Osteoblast (primary cell): Measurements from ENCODE around the gene CCDC107. TPM values are rescaled to one million over a fixed set of nuclear protein-coding genes. Genes with fewer than 3 reads are reported as not detected.

Experiments used
- DNase-seq: peaks from one replicate; pipeline ENCODE4 v3.0.0; 2011; ENCODE audit warnings: low spot score, mixed read lengths; ENCODE audit not compliant: insufficient read length; ENCODE audit errors: missing footprints
- H2AFZ ChIP-seq: 2 replicates; pipeline ENCODE4 v1.6.0; 2011; ENCODE audit warnings: mild to moderate bottlenecking, low read length
- H3K27ac ChIP-seq: 2 replicates; pipeline ENCODE4 v1.5.1; 2011; ENCODE audit warnings: mild to moderate bottlenecking, low read depth, low read length, moderate library complexity
- H3K27me3 ChIP-seq: 2 replicates; pipeline ENCODE4 v1.6.0; 2012; ENCODE audit warnings: mild to moderate bottlenecking, control low read depth, inconsistent platforms, low read length, moderate library complexity; ENCODE audit not compliant: insufficient read depth
- H3K36me3 ChIP-seq: 2 replicates; pipeline ENCODE4 v1.5.1; 2011; ENCODE audit warnings: mild to moderate bottlenecking, low read length, control low read depth, moderate library complexity; ENCODE audit not compliant: insufficient read depth
- H3K4me1 ChIP-seq: 2 replicates; pipeline ENCODE4 v1.5.1; 2011; ENCODE audit warnings: mild to moderate bottlenecking, low read length, control low read depth, moderate library complexity; ENCODE audit not compliant: insufficient read depth
- H3K4me2 ChIP-seq: 2 replicates; pipeline ENCODE4 v1.6.0; 2011; ENCODE audit warnings: mild to moderate bottlenecking, low read length; ENCODE audit not compliant: insufficient read depth
- H3K4me3 ChIP-seq: fragments of 200-600 bp; sonication (generic); 3 replicates; pipeline ENCODE4 v1.5.1; 2012; ENCODE audit warnings: mild to moderate bottlenecking, low read length, inconsistent platforms; ENCODE audit not compliant: insufficient read depth
- H3K79me2 ChIP-seq: 2 replicates; pipeline ENCODE4 v1.6.0; 2012; ENCODE audit warnings: mild to moderate bottlenecking, low read length, control low read depth, inconsistent platforms; ENCODE audit not compliant: insufficient read depth
- H3K9me3 ChIP-seq: 2 replicates; pipeline ENCODE4 v1.5.1; 2011; ENCODE audit warnings: low read depth, low read length, control low read depth
- H4K20me1 ChIP-seq: 2 replicates; pipeline ENCODE4 v1.6.0; 2012; ENCODE audit warnings: mild to moderate bottlenecking, low read length, control low read depth; ENCODE audit not compliant: insufficient read depth
- total RNA-seq: library from RNA; depleted of rRNA; stranded (reverse); fragments of >200 nt; gene quantifications from 2 replicates; pipeline ENCODE4 v1.2.3, GENCODE V29; 2012
- TF ChIP-seq, protein P1 (sequence below): IDR thresholded peaks from 2 replicates; pipeline ENCODE4 v1.5.1; 2011; ENCODE audit warnings: mild to moderate bottlenecking, low read depth, low read length, moderate library complexity; ENCODE audit errors: extremely low read depth

CCDC107 gene
- total RNA-seq, 1 donor = 15.6 TPM

DNA sequence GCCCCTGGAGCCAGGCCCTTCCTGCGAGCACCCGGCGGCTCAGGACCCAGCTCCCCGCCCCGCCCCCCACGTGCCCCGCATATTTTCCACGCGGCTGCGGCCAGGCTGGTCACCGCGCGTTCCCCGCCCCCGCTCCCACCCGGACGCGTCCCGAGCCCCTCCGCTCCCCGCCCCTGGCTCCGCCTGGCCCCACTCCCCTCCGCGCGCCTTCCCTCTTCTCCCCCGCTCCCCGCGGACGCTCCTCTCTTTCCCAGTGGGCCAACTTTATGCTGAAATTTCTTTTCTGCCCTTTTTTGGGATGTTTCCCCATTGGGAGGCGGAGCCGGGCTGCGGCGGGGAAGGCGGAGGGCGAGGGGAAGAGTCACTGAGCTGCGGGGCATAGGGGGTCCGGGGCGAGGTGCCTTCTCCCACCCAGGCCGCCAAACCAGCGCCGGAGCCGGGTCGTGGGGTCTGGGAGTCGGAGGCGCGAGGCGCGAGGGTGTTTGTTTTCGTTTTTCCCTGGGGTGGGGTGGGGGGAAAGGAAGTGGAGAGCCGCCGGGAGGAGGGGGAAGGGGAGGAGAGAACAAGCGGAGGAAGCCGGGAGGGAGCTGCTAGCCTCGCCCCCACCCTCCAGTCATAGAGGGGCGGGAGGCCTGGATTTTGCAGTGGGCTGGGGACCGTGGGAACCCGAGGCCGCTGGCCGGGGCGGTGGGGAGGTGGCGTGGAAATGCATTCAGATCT lies 32.7 kb downstream of the CCDC107 start:
- H3K4me1 ChIP-seq = peaks cover 40% of the 10 kb centered on the region
- H3K79me2 ChIP-seq = peaks cover 38% of the 10 kb centered on the region
- no peaks in the 10 kb centered on the region for H3K27me3 ChIP-seq
- peak overlapping the region; percentile 93 for H3K4me3 ChIP-seq
- TF ChIP-seq, protein P1, sequence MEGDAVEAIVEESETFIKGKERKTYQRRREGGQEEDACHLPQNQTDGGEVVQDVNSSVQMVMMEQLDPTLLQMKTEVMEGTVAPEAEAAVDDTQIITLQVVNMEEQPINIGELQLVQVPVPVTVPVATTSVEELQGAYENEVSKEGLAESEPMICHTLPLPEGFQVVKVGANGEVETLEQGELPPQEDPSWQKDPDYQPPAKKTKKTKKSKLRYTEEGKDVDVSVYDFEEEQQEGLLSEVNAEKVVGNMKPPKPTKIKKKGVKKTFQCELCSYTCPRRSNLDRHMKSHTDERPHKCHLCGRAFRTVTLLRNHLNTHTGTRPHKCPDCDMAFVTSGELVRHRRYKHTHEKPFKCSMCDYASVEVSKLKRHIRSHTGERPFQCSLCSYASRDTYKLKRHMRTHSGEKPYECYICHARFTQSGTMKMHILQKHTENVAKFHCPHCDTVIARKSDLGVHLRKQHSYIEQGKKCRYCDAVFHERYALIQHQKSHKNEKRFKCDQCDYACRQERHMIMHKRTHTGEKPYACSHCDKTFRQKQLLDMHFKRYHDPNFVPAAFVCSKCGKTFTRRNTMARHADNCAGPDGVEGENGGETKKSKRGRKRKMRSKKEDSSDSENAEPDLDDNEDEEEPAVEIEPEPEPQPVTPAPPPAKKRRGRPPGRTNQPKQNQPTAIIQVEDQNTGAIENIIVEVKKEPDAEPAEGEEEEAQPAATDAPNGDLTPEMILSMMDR = no peak
- peak overlapping the region; percentile 100 for H3K4me2 ChIP-seq
- peak overlapping the region; percentile 87 for H3K27ac ChIP-seq
- H4K20me1 ChIP-seq = peaks cover 39% of the 10 kb centered on the region
- peak overlapping the region; percentile 11 for H2AFZ ChIP-seq
- no peaks in the 10 kb centered on the region for H3K9me3 ChIP-seq
- peak; percentile 96 for DNase-seq
- peaks cover 32% of the 10 kb centered on the region for H3K36me3 ChIP-seq

DNA sequence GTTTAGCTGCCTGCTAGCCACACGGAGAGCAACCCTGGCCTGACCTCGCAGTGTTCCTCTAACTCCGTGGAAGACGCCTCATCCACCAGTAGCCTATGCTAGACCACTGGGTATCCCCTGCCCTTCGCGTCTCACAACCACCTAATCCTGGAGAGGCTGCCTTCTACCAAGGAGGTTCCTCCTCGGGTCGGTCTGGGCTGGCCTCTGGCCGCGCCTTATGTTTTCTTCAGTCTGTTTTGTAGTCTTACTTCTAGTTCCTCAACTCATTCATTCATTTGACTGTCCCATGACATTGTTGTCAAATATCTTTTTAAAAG lies 33.2 kb downstream of the CCDC107 start:
- no peaks in the 10 kb centered on the region for H3K9me3 ChIP-seq
- TF ChIP-seq, protein P1 = no peak
- H3K4me2 ChIP-seq = peak overlapping the region; percentile 100
- H4K20me1 ChIP-seq = peaks cover 35% of the 10 kb centered on the region
- H3K27ac ChIP-seq = peak overlapping the region; percentile 87
- H3K36me3 ChIP-seq = peaks cover 31% of the 10 kb centered on the region
- H3K4me3 ChIP-seq = peak overlapping the region; percentile 93
- H3K4me1 ChIP-seq = peaks cover 40% of the 10 kb centered on the region
- H3K79me2 ChIP-seq = peaks cover 34% of the 10 kb centered on the region
- peak; percentile 89 for DNase-seq
- peak overlapping the region; percentile 11 for H2AFZ ChIP-seq
- H3K27me3 ChIP-seq = no peaks in the 10 kb centered on the region

GRCh38 chr9:35691757-35692301 lies 33.7 kb downstream of the CCDC107 start:
- Histone ChIP-seq H2AFZ (no peak overlapping the region), H3K4me2 (peak overlapping the region; percentile 100), H3K4me3 (peak overlapping the region; percentile 93)

GRCh38 chr9:35695943-35696401 lies 37.9 kb downstream of the CCDC107 start:
- Histone ChIP-seq H3K27ac (peak overlapping the region; percentile 80), H3K4me1 (peaks cover 18% of the 10 kb centered on the region)

More at GRCh38 chr9:35691757-35692301, 33.7 kb downstream of the CCDC107 start:
- Histone ChIP-seq H3K4me1 (peaks cover 36% of the 10 kb centered on the region), H3K27me3 (no peaks in the 10 kb centered on the region), H3K79me2 (peaks cover 29% of the 10 kb centered on the region), H4K20me1 (peaks cover 35% of the 10 kb centered on the region), H3K9me3 (no peaks in the 10 kb centered on the region), H3K27ac (peak overlapping the region; percentile 87), H3K36me3 (peaks cover 31% of the 10 kb centered on the region)
- DNase-seq = peak; percentile 60
- TF ChIP-seq, protein P1 = no peak

More at GRCh38 chr9:35695943-35696401, 37.9 kb downstream of the CCDC107 start:
- peaks cover 55% of the 10 kb centered on the region for H3K36me3 ChIP-seq
- no peak overlapping the region for H3K4me2 ChIP-seq
- H3K4me3 ChIP-seq = no peak overlapping the region
- DNase-seq = peak; percentile 69
- H2AFZ ChIP-seq = no peak overlapping the region
- no peaks in the 10 kb centered on the region for H3K27me3 ChIP-seq
- no peaks in the 10 kb centered on the region for H3K9me3 ChIP-seq
- peaks cover 10% of the 10 kb centered on the region for H3K79me2 ChIP-seq
- TF ChIP-seq, protein P1 = no peak
- peaks cover 30% of the 10 kb centered on the region for H4K20me1 ChIP-seq
